HL-60 (cell line): Measurements from ENCODE around the gene CBFA2T2.

Experiments
- DNase-seq, 2 experiments: peaks; one replicate each; pipeline ENCODE4 v3.0.0-alpha.2; 2010 to 2020; ENCODE audit warnings: low read depth in 1 of 2, low spot score in 1 of 2
- H3K27ac ChIP-seq: fragments of 250-450 bp; sonication (Bioruptor Pico); replicated peaks from 2 replicates; pipeline ENCODE4 v1.5.1; 2020; ENCODE audit warnings: mild to moderate bottlenecking, moderate library complexity
- H3K27me3 ChIP-seq: fragments of 250-450 bp; sonication (Bioruptor Pico); 2 replicates; pipeline ENCODE4 v1.5.1; 2021; ENCODE audit warnings: mild to moderate bottlenecking, moderate library complexity; ENCODE audit not compliant: insufficient read depth, poor library complexity, severe bottlenecking
- H3K4me3 ChIP-seq: replicated peaks from 2 replicates; pipeline ENCODE4 v1.5.1; 2011; ENCODE audit warnings: mild to moderate bottlenecking, control low read depth, low read length; ENCODE audit not compliant: insufficient read depth
- GABPA ChIP-seq: IDR thresholded peaks from 2 replicates; pipeline ENCODE4 v1.6.1; 2012; ENCODE audit warnings: low read depth
- POLR2AphosphoS5 ChIP-seq: IDR thresholded peaks from 2 replicates; pipeline ENCODE4 v1.6.1; 2012; ENCODE audit warnings: low read depth
- SPI1 ChIP-seq: IDR thresholded peaks from 2 replicates; pipeline ENCODE4 v1.6.1; 2012; ENCODE audit warnings: low read depth, mild to moderate bottlenecking, borderline replicate concordance
- TF ChIP-seq, protein P1 (sequence below): IDR thresholded peaks from one replicate; pipeline ENCODE4 v1.5.1; 2011; ENCODE audit warnings: low read length, control low read depth, inconsistent platforms; ENCODE audit not compliant: insufficient read depth
- TF ChIP-seq, protein P2 (sequence below): IDR thresholded peaks from 2 replicates; pipeline ENCODE4 v1.6.1; 2012; ENCODE audit warnings: low read depth; ENCODE audit not compliant: insufficient replicate concordance

Gene CBFA2T2

DNA sequence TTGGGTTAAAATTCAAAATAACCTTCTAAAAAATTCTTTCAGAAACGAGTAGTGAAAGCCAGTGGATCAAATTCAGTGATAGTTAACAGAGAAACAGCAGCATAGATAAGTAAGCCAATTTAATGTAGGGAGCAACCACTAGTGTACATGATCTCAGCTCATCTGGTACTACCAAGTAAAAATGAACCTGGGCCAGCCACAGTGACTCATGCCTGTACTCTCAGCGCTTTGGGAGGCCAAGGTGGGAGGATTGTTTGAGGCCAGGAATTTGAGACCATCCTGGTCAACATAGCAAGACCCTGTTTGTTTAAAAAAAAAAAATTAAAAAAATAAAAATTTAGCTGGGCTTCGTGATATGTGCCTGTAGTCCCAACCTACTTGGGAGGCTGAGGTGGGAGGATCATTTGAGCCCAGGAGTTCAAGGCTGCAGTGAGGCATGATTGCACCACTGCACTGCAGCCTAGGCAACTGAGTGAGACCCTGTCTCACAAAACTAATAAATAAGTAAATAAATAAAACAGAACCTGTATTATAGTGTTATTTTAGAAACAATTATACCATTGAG, 32.4 kb downstream of the CBFA2T2 start:
- Histone ChIP-seq H3K27me3 (no peaks in the 10 kb centered on the region), H3K4me3 (no peak overlapping the region), H3K27ac (no peak overlapping the region)
- no peak for DNase-seq
- TF ChIP-seq POLR2AphosphoS5 (no peak), GABPA (no peak)

DNA sequence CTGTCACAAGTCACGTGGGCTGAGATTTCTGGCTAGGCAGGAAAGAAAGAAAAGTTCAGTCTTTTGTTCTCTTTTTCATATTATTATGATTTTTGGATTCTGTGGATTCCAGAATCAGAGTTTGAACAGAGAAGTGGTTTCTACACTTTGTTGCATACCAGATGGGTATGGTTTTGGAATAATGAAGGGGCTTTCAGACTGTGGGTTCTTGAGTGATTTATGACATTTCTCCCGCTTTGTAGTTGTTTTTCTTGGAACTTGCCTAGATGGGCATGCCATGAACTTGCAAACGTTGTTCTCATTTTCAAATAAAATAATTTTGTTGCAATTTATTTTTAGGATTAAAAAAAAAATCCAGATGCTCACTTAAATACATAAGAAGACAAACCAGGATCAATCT, 34.4 kb downstream of the CBFA2T2 start:
- TF ChIP-seq POLR2AphosphoS5 (no peak), GABPA (no peak)
- Histone ChIP-seq H3K27ac (no peak overlapping the region), H3K4me3 (no peak overlapping the region), H3K27me3 (no peaks in the 10 kb centered on the region)
- DNase-seq, result no peak

DNA sequence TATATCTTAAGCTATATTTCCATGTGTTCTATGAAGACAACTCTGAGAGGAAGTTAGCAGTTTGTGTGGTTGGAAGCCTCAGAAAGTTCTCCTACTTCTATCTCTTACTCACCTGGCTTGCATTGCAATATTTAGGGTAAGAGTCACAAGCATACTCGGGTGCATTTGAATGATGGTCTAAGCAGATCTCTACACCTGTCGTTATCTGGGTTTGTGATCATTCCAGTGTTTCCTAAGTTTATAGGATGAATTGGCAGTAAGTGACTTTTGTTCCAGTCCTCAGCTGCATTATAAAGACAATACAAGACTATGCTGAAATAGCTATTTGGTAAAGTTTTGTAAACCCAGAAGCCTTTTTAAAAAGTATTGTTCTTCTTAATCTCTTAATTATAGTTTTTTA, 36.9 kb downstream of the CBFA2T2 start:
- Histone ChIP-seq H3K27me3 (no peaks in the 10 kb centered on the region), H3K4me3 (no peak overlapping the region), H3K27ac (no peak overlapping the region)
- no peak for DNase-seq
- TF ChIP-seq POLR2AphosphoS5, result no peak
- TF ChIP-seq, protein P1, sequence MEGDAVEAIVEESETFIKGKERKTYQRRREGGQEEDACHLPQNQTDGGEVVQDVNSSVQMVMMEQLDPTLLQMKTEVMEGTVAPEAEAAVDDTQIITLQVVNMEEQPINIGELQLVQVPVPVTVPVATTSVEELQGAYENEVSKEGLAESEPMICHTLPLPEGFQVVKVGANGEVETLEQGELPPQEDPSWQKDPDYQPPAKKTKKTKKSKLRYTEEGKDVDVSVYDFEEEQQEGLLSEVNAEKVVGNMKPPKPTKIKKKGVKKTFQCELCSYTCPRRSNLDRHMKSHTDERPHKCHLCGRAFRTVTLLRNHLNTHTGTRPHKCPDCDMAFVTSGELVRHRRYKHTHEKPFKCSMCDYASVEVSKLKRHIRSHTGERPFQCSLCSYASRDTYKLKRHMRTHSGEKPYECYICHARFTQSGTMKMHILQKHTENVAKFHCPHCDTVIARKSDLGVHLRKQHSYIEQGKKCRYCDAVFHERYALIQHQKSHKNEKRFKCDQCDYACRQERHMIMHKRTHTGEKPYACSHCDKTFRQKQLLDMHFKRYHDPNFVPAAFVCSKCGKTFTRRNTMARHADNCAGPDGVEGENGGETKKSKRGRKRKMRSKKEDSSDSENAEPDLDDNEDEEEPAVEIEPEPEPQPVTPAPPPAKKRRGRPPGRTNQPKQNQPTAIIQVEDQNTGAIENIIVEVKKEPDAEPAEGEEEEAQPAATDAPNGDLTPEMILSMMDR, result no peak
- TF ChIP-seq, protein P2, sequence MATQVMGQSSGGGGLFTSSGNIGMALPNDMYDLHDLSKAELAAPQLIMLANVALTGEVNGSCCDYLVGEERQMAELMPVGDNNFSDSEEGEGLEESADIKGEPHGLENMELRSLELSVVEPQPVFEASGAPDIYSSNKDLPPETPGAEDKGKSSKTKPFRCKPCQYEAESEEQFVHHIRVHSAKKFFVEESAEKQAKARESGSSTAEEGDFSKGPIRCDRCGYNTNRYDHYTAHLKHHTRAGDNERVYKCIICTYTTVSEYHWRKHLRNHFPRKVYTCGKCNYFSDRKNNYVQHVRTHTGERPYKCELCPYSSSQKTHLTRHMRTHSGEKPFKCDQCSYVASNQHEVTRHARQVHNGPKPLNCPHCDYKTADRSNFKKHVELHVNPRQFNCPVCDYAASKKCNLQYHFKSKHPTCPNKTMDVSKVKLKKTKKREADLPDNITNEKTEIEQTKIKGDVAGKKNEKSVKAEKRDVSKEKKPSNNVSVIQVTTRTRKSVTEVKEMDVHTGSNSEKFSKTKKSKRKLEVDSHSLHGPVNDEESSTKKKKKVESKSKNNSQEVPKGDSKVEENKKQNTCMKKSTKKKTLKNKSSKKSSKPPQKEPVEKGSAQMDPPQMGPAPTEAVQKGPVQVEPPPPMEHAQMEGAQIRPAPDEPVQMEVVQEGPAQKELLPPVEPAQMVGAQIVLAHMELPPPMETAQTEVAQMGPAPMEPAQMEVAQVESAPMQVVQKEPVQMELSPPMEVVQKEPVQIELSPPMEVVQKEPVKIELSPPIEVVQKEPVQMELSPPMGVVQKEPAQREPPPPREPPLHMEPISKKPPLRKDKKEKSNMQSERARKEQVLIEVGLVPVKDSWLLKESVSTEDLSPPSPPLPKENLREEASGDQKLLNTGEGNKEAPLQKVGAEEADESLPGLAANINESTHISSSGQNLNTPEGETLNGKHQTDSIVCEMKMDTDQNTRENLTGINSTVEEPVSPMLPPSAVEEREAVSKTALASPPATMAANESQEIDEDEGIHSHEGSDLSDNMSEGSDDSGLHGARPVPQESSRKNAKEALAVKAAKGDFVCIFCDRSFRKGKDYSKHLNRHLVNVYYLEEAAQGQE, result no peak
- no peak for TF ChIP-seq SPI1
- no peak for TF ChIP-seq GABPA

DNA sequence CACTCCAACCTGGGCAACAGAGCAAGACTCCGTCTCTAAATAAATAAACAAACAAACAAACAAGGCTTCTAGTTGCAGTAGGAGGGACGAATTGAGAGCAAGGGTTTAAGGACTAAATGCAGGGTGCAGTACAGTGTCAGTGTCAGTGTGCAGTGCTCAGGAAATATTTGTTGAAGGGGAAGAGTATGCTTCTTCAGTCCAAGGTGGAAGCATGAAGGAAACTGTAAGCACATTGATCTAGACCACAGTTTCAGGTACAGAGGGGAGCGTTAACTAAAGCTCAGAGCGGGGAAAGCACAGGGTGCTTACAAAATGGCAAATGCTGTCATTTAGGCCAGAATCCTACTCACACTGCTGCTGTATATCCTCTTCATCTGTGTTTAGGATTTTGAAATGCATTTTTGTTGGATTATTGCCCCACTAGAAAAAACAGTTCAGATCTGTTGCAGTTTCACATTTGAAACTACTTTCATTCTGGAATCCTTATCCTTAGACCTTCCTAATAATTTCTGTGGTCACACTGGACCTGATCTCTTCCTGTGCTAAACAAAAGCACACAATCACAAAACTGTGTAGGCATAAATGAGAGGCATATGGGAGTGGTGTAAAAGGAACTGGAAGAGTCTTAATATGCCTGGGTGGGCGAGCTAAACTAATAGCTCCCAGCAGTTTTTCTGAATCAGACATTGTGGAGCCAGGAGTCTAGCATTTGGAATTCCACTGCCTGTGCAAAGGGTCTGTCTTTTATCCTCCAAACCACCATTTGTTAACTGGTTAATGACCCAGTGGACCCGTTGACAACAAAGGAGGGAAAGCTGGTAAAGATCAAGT, 41.4 kb downstream of the CBFA2T2 start:
- TF ChIP-seq POLR2AphosphoS5 (no peak), SPI1 (no peak), GABPA (no peak)
- TF ChIP-seq, protein P1, result no peak
- TF ChIP-seq, protein P2, result no peak
- Histone ChIP-seq H3K4me3 (no peak overlapping the region), H3K27me3 (no peaks in the 10 kb centered on the region), H3K27ac (no peak overlapping the region)
- DNase-seq, result no peak
